ENCODE results near the gene RHBDD1.

The RHBDD1 gene

DNA sequence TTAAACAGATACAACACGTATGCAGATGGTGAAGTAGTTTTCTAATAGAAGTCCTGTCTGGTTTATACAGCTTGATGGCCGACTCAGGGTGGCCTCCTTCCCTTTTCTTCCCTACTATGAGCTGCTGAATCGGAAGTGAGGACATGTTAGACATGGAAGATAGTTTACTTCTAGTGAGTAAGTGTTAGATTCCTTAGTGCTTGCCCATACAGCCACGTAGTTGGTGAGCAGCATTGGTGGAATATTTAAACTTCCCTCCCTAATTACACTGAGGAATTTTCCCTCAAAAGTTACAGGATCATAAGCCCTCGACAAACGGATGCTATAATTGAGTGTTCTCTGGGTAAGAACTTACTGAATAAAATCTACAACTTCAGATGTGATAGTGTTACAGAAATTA lies 52.1 kb downstream of the RHBDD1 start:
- no peak for DNase-seq (ENCODE audit: low read depth)

DNA sequence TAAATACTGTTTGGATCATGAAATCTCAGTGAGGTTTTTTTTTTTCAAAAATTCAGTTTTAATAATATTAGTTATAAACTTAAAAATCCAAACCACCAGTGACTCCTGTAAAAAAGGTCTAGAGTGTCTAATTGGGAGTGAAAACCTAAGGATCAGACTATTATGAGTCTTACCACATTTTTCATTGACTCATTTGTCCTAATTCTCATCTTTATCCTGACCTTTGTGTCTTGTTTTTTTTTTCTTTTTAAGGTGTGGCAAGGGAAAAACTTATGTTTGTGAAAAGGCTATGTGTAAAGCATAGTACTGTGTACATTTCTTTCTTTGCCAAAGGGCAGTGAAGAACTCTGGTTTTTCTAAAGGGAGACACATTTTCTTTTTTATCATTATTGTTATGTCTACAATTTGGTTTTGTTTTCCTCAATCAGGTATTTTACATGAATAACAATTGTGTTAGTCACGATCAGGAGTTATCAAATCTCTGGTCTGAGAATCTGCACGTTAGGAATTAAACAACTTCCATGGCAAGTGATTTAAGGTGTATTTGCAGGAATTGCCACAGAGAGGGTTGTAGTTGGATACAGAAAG lies 52.6 kb downstream of the RHBDD1 start:
- no peak for DNase-seq (ENCODE audit: low read depth)

DNA sequence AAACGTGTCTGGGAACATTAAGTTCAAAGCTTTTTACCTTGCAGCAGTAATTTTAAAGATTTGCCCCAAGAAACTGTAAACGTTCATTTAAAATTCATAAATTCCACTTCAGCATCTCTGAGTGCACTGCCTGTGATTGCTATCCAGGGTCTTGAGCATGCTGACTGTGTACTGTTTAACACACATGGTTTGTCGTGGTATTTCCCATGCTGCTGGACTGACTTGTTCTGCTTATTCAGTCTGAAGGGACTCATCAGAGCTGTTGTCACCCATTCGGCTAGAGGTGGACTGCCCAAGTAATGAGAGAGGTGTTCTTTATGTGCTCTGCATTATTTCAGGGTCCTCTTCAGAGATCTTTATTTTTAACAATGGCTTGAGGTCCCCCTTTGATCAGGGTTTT lies 53.1 kb downstream of the RHBDD1 start:
- DNase-seq (ENCODE audit: low read depth): no peak

DNA sequence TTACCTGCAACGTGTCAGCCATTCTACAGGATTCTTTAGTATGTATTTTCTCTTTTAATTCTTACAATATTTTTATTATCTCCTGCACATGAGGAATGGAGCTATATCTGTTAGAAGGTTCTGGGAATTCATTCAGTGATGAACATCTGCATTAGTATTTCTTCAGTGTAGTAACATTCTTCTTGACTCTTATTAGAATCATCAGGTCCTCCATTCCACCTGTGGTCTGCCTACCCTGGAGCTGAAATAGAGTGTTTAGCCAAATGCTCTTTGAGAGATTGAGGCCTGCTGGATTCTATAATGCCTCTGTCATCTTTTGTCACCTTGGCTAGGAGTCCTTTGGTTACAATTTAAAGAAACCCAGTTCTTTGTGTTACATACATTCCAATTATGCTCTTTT lies 54.4 kb downstream of the RHBDD1 start:
- no peak for DNase-seq (ENCODE audit: low read depth)

DNA sequence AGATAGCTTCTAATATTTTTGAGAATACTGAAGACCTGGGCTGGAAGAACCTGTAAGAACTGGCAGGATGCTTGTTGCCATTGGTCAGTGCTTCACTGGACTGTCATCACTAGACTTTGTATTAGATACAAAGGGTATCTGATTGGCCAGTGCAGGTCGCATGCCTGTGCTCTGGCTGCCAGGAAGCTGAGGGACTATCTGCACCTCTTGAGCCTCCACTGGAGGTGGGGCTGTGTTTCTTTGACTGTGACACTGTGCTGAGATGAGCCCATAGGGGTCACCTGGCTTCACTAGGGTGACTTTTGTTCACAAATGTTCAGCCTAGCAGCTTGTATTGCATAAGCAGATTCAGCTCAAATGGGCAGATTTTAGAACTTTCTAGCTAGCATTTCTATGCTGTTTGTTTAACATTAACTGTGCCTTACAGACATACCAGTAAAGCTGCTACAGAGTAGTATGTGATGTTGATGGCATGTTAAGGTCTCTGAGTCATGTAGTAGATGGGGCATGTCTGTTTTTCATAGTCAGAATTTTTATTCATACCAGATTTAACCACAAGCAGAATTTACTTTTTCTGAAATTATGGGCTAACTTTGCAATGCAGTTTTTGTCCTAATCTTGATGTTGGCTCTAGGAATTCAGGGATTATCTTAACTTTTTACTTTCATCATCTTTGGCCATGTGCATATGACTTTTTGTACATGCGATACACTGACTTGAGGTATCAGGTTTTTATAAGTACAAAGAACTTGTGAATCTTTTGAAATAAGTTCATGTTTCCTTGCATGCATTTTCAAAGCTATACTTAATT lies 56.1 kb downstream of the RHBDD1 start:
- DNase-seq (ENCODE audit: low read depth): no peak

DNA sequence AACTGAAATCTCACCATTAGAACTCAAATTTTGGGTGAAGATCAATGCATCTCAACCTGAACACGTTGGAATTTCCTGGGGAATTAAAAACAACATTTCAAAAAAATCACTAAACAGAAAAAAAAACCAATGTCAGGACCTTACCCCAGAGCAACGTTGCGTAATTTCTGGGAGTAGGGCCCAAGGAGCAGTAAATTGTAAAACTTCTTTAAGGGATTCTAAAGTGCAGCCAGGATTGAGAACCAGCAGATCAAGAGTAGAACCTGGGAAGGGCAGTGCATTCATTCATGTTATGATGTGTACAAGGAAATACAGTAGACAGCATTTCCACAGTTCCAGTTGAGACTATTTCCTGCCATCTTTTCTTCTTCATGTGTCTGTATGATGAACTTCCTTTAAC lies 56.9 kb downstream of the RHBDD1 start:
- DNase-seq (ENCODE audit: low read depth): no peak

DNA sequence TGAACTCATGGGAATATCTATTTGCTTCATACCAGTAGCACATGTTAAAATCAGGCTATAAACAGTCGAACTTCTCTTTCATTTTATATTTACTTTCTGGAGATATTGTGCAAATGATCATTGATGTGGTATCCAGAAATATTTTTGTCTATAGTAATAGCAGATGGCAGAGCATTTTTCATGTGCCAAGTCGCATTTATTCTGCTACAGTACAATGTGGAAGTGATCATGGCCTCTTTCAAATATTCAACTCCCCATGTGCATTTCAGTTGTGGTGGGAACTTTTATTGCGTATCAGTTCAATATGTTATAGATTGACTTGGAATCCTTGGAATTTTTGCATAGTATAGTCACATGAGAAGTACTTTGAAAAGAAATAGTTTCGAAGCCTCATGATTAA lies 57.4 kb downstream of the RHBDD1 start:
- no peak for DNase-seq (ENCODE audit: low read depth)

DNA sequence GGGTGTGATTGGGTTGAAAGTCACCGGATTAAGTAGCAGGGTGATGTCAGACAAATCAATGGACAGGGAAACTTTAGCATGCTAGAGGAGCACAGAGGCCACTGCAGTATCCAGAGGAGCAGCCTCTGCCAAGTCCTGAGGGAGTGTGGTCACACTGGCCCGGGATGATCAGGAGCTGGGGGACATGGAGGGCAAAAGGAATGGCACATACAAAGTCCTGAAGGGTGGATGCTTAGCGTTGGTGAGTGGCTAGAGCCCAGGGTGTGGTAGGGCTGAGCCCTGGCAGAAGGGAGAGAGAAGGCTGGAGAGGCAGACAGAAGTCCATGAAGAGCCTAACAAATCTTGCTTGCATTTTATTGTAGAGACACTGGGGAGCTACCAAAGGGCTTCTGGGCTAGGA lies 58.9 kb downstream of the RHBDD1 start:
- no peak for DNase-seq (ENCODE audit: low read depth)

DNA sequence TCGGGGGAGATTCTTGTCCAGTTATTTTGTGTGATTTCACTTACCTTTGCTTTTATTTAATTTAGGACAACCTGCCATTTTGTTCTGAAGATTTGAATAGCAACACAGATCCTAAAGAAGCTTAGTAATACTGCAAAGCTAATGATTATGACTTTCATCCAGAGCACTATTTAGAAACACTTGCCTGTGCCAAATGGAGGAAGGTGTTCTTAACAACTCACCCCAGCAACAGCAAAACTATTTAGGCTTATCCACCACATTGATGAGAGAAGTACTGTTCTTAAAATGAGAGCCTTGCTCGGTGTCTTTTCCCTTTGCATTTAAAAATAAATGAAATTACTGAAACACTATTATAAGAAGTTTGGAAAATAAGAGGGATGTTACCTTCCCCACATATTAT lies 59.7 kb downstream of the RHBDD1 start:
- no peak for DNase-seq (ENCODE audit: low read depth)

DNA sequence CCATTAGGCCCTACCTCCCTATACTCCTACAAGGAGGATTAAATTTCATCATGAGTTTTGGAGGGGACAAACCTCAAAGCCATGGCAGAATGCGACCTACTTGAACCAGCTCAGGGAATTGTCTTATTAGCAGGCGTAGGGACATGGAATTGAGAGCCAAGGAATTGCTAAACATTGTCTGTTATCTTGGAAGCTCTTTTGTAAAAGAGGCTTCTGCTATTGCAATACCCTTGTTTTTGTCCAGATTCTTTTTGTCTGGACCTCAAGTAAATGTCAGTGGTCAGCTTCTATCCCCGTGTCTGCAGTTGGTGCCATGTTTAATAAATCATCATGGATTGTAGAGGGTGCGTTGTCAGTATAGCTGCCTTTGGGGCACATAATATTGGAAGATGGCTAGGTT lies 62.3 kb downstream of the RHBDD1 start:
- no peak for DNase-seq (ENCODE audit: low read depth)

DNA sequence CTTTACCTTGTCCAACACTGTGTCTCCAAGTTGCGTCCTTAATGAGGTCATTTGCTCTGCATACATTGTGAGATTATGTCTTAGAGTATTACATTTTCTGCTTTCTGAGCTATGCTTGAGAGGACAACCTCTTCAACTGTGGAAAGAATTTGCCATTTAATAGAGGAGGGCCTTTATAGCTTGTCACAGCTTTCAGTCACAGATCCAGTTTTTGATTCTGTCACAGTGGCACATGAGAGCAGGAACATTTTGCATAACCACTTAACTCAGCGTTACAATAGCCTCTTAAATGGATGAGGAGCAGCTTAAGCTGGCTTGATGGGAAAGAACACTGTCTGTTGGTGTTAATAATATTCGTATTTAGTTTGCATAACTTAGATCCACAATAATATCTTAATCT lies 63.0 kb downstream of the RHBDD1 start:
- DNase-seq (ENCODE audit: low read depth): no peak

DNA sequence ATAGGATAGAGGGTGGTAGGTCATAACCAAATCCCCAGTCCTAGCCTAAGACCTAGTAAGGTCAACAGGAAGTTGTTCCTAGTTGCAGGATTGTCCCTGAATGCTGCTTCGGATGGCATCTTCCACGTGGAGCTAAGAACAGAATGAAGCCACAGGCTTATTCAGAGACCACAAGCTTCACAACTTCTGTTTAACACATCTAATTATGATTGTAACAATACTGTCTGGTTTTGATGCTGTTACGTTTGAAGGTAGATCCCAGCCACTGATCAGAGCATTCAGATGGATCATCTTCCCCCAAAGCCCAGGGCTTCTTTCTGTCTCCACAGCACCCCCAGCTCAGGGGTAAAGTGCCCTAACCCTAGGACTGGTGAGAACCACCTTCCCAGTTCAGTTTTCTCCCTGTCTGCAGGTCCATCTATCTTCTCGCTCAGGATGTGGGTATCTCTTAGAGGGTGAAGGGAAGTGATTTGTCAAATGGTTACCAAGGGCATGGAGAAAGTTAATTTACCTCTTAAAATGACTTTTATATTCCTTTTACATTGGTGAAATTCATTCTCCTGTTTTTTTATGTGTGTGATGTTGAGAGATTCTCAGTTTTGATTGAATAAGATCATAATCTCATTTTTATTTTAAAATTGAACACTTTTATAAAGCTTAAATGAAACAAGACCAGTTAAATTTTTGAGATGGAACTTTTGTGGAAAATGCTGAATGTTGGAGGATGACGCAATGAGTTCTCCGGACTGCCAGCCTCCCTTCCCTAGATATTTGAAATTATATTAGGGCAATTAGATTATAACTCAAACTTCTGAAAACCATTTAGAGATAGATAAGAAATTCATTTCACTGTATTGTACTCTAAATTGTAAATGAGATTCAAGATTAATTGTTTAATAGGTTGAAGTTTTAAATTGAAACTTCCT lies 66.5 kb downstream of the RHBDD1 start:
- DNase-seq (ENCODE audit: low read depth): no peak

DNA sequence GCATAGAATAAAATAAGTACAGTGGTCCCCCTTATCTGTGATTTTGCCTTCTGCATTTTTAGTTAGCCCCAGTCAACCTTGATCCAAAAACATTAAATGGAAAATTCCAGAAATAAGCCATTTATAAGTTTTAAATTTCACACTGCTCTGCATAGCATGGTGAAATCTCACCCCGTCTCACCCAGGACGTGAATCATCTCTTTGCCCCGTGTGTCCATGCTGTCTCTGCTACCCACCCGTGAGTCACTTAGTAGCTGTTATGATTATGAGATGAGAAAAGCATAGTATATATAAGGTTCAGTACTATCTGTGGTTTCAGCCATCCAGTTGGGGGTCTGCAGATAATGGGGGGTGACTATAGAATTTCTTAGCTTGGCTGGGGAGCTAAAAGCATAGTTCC lies 67.3 kb downstream of the RHBDD1 start:
- no peak for DNase-seq (ENCODE audit: low read depth)

DNA sequence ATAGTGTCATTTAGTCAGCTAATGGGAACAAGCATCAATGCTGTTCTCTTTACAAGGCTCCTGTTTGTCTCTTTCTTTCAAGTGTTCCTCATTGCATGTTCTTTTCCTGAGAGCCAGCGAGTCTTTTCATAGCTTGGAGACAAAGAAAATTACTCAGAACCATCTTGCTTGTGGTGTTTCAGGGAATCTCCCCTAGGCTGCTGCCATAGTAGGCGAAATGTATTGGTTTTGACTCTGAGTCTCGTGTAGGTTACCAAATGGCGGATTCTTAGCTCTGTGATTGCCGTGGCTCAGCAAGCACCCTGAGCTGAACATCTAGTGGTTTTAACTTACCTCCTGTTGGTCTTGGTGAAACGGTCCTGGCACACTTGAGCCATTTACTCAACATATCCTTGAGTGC lies 68.7 kb downstream of the RHBDD1 start:
- no peak for DNase-seq (ENCODE audit: low read depth)

DNA sequence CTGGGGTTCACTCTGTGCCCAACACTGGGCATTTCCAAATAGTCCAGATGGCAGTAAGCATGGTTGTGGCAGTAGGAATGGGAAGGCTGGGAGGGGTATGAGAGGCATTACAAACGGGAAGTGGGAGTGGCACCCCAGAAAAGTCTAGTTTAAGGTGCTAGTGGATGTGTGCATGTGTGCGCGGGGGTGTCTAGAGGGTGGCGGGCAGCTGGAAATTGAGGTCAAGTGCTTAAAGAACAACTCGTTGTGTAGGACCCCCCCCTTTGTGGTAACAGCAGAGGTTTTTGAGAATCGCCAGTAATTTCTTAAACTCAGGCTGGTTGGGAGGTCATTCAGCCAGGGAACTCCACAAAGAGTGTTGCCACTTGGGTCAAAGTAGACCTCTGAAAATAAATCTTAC lies 69.9 kb downstream of the RHBDD1 start:
- DNase-seq (ENCODE audit: low read depth): no peak

DNA sequence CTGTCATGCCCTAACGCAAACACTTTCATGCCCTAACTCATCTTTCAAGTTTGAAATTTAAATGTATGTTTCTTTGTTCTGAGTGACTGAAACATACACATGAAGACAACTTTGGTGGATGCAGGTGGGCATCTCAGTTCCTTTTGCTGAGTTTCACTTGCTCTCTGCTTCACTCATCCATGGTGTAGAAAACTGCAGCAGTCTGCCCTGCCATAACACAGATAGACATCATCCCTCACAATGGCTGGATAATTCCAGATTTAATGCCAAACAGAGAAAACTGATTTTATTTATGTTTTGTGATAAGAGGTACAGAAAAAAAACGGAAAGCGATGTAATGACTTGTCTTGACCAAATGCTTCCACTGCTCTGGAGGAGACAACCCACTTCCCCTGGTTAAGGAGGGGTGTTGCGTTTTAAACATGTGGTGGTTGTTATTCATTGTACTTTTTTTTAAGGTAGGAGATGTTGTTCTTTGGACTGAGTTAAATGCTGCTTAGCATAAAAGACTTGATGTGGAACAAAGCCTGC lies 70.4 kb downstream of the RHBDD1 start:
- DNase-seq (ENCODE audit: low read depth): no peak

DNA sequence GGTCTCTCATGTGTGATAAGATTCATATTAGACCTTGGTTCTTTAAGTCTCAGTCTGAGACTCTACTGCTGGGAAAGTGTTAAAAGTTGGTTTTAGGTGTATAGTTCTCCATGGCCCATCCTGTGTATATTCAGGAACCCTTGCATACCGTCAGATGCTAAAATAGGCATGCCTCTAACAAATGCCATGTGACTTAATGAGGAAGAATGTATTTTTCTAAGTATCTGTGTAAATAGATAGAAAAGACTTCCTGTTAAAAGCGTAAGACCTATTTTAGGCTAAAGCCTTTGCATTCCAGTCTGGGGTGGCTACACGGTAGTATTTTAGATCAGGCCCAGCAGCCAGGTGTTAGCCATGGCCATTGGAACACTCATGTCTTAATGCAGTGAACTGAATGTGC lies 73.3 kb downstream of the RHBDD1 start:
- no peak for DNase-seq (ENCODE audit: low read depth)

DNA sequence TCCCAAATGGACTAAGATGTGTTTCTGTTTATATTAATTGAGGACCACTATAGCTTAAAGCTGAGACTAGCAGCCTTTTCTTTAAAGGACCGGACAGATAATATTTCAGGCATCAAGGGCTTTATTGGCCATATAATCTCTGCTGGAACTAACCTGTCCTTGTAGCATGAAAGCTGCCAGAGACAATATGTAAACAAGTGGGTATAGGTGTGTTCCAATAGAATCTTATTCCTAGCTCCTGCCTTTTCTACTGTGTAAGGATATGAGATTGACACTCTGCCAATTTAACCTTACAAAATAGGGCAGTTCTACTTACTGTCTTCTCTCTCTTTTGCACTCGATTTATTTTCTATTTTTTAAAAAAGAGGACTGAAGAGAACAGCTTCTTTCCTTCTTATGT lies 74.0 kb downstream of the RHBDD1 start:
- no peak for DNase-seq (ENCODE audit: low read depth)

DNA sequence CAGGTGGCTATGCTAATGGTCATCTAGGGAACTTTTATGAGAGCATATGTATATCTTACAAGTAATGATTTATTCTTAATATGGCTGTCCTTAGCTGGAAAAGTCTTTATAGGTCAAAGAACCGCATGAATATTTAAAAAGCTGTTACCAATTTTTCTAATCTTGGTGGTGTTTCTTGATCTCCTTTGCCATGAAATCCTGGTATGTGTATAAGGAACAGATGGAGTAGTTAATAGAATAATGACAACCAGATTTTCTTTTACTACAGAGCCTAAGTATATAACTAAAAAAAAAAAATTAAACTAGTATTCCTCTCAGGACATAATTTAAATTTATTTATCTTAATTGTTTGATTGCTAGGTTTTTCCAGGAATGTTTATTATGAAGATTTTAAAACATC lies 74.5 kb downstream of the RHBDD1 start:
- no peak for DNase-seq (ENCODE audit: low read depth)

DNA sequence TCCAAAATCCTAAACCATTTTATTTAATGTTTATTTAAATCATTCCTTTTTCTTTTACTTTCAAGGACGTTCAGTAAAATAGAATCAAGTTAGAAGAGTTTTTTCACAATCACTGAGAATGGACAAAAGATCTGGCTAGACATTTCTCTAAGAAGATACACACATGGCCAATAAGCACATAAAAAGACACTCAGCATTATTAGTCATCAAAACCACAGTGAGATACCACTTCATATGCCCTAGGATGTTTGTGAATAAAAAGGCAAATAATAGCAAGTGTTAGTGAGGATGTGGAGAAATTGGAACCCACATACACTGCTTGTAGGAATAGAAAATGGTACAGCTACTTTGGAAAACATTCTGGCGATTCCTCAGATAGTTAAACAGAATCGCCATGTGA lies 76.1 kb downstream of the RHBDD1 start:
- no peak for DNase-seq (ENCODE audit: low read depth)

DNA sequence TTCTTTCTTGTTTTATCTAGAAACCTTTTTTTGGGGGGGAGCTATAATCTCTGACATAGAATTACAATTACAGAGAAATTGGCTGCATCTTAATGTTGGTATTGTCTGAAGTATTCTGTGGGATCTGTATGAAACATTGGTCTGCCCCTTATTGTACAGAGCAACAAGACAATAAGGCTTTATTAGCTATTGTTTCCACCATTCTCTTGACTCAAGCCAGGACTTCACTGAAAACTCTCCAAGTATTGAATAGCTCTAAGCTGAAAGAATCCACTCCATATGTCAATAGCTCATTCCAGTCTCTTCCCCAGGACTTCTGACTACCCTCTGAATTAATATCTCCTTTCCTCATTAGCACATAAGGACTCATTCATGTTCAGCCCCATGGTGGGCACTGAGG lies 77.8 kb downstream of the RHBDD1 start:
- DNase-seq (ENCODE audit: low read depth): no peak

DNA sequence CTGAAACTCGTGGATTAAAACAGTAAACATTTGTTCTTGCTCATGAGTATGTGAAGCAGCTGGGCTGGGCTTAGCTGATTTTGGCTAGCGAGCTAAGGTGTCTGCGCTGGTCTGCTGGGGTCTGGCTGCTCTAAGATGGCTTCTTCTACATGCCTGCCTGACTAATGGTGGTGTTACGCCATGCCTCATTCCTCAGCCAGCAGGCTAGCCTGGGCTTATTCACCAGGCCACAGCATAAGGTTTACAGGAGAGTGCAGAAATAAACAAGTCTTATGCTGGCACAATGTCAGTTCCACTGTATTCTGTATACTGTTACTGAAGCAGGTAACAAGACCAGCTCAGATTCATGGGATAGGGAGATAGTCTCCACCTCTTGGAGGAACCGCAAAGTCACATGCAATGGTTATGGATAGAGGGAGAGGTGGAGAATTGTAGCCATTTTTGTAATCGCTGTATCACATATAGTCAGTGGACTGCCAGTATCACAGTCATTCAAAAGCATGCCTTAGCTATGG lies 80.0 kb downstream of the RHBDD1 start:
- no peak for DNase-seq (ENCODE audit: low read depth)

DNA sequence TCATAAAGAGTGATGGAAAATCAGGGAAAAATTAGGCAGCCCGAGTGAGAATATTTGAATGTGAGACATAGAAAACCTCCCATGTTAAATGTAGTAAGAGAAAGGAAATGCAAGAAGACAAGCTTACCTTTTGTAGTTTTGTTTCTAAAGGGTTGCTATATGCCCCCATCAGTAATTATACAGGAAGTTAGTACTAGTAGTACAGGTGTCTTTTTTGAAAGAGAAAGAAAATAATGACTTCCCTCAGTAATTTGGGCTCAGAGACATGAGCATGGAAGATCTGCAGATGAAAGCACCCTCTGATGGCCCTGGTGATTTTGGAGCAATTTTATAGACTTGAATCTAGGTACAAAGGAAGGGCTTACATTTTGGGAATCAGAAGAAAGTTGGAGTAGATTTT lies 80.8 kb downstream of the RHBDD1 start:
- no peak for DNase-seq (ENCODE audit: low read depth)

All from stimulated activated CD8-positive, alpha-beta memory T cell treated with anti-CD3 and anti-CD28 coated beads, Interleukin-12 subunit alpha, Interleukin-12 subunit beta, amount 100 ng/mL, for 4 hours (primary cell).